ENCODE data around the gene CCNL2.
"Not testable (repeated sequence)": the region's sequence is repeated elsewhere in the genome, so short reads cannot be mapped to it uniquely, and the experiment has no call there.

Gene CCNL2

DNA sequence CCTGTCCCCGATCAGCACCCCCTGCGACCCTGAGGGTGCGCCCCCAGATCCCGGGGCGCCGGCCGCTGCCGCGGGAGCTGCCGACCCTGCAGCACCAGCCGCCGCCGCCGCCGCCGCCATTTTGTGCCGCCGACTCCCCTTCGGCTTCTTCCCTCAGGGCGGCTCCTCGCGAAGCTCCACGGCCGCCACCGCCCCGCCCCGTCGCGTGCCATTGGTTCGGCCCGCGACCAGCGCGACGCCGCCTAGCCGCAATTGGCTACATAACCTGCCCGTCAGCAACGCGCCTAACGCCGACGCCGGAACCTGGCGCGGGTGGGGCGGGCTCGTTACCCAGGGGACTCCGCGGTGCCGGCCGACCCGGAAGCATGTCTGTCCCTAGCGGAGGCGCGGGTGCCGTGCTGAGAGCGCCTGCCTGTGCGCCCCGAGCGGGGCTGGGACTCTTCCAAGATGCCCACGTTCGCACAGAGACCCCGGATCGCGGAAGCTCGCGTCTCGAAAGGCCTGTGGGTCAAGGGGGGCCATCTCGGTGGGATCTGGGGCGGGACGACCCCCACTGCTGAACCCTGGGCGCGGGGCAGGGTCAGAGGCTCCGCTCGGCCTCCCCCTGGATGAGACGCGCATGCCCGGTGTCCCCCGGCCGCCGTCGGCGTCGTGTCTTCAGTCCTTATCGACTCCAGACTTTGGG lies at the start of gene CCNL2:
Gene CCNL2 (minus strand): TSS at position 149 of the 685 bp plus-strand sequence. CDS start 29 bp downstream, at position 120.
- peak; percentile 100 for DNase-seq

DNA sequence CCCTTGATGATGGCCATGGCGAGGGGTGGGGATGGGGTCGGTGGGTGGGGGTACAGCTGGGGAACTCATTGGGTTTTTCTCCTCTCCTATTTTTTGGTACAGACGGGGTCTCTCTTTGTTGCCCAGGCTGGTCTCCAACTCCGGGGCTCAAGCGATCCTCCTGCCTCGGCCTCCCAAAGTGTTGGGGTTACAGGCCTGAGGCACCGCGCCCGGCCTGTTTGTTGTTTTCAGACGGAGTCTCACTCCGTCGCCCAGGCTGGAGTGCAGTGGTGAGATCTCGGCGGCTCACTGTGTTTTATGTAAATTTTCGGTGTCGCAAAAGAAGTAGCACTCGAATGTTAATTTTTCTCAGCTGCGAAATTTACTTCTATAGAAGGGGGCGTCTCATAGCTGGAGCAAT lies 47.5 kb upstream of the CCNL2 start:
- not testable (repeated sequence) for DNase-seq

DNA sequence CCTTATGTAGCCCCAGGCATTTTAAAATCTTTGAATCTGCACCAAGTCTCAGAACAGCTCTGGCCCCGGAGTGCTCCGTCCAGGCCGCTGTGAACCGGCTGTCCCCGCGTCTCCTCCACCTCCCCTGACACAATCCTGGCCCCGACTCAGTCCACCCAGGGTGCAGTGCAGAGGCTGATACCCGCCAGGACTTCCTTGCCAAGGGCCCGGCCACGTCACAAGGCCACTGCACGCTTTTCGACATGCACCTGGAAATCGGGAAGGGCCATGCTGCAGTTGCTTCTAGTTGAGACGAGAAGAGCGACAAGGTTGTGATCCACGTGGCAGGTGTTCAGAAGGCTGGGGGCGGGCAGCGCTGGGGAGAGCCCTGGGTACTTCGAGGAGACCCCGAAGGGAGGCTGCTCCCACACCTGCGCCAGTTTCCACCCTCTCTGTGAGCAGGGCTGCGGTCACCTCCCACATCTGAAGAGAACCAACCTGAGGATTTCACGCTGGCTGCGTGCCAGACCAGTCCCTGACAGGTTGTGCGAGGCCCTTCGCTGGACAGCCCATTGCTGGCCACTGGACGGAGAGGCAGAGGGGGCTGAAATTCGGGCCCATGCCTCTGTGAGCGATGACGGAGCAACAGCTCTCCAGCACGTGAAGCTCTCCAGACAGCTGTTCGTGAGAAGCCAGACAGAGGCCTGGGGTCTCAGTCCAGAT lies 43.1 kb upstream of the CCNL2 start:
- no peak for DNase-seq

DNA sequence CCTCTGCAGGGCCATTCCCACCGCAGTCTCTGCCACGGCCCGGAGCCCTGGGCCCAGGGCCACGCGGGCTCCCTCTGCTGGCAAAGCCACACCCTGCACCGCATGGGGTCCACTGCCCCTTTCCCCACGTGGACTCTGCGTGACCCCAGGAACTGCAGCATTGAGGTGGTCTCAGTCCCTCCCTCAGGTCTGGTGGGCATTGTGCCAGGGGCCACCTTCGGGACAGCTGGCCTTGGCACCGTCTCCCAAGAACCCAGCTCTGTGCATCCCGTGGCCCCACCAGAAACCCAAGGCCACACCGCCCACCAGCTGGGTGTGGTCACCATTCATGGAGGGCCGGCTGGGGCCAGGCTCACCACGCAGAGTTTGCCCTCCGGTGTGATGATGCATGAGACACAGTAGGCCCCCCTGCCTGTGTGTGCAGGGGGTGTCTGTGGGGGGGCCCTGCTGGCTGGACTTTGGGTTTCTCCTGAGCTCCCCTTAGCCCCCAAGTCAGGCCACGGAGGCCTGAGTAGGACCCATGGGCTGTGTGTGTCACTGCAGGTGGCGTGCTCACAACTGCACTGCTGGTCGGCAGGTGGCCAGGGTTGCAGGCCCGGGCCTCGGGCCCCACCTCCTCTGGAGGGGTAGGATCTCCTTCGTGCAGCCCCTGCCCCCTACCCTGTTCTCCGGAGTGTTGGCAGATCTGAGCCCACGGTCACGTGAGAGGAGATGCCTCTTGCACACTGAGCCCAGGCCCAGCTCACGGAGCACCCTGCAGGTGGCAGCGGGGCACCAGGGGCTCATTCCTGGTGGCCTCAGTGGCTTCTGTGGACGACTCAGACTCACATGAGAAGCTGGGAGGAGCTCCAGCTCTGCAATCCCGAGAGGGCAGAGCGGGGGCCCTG lies 42.1 kb upstream of the CCNL2 start:
- peak; percentile 79 for DNase-seq

DNA sequence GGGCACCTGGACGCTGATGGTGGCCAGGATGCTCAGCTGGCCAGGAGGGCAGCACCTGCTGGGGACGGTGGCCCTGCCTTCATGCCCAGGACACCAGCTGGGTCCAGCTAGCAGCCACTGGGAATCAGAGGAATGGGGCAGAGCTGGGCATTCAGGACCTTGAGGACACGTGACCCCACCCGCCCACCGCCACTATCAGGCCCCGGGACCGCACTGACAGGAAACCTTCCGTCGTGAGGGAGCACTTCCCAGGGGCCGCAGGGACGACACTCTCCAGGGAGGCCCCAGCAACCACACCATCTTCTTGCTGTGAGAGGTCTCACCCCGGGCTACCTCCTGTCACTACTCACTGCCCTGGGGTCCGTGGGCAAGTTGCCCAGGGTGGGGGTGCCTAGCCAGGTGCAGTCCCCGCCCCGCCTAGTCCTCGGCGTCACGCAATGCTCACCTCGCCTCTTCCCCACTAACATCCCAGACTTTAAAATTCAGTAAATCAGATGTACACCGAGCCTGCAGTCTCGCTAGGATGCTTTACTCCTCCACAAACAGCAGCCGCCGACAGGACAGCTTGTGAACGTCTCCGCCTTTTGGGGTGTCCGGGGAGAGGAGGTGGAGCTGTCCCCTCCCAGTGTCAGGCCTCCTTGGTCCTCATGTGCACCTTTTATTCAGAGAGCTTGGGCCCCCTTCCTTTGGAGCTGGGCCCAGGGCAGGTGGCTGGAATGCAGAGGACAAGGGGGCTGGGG lies 41.3 kb upstream of the CCNL2 start:
- no peak for DNase-seq

DNA sequence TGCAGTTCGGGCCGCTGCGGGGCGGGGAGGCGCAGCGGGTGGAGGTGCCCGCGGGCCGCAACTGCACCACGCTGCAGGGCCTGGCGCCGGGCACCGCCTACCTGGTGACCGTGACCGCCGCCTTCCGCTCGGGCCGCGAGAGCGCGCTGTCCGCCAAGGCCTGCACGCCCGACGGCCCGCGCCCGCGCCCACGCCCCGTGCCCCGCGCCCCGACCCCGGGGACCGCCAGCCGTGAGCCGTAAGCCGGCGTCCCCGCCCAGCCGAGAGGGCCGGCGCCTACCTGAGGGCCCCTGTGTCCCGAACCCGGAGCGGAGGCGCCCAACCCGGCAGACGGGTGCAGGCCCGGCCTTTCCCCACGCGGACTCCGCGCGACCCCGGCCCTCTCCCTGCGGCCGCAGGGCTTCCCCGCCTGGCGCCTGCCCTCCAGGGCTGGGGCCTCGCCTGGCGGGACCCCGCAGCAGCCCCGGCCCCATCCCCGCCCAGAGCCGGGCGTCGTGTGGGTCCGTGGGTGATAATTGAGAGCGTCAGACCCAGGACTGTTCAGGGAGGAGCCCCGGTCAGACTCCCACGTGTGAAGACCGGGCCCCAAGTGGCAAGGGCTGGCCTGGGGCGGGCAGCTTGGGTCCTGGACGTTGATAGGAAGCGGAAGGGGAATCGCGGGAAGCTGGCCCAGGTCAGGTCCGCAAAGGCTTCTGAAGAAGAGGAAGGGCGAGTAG lies 40.6 kb upstream of the CCNL2 start:
- no peak for DNase-seq

DNA sequence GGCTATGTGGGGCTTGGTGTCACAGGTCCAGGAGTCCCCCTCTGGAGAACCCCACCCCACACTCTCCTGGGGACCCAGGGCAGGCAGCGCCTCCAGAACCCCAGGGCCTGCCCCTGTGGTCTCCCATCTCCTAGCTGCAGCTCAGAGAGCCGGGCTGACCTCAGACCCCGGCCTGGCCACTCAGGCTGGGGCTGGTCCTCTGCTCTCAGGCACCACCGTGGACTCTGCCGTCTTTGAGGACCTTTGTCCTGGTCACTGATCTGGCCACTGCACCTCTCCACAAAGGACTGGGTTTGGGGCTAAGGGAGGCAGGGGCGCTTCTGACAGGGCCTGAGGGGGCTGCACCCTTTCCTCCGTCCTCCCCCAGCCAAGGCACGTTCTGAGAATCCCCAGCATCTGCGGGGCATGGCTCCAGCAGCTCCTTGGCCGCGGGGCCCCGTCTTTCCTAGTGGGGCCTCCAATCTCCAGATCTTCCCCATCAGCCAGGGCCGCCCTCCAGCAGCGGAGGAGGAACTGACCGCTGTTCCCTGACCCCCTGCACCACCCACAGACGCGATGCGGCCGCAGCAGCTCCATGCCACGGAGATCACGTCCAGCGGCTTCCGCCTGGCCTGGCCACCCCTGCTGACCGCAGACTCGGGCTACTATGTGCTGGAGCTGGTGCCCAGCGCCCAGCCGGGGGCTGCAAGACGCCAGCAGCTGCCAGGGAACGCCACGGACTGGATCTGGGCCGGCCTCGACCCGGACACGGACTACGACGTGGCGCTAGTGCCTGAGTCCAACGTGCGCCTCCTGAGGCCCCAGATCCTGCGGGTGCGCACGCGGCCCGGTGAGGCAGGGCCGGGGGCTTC lies 39.6 kb upstream of the CCNL2 start:
- DNase-seq: no peak

DNA sequence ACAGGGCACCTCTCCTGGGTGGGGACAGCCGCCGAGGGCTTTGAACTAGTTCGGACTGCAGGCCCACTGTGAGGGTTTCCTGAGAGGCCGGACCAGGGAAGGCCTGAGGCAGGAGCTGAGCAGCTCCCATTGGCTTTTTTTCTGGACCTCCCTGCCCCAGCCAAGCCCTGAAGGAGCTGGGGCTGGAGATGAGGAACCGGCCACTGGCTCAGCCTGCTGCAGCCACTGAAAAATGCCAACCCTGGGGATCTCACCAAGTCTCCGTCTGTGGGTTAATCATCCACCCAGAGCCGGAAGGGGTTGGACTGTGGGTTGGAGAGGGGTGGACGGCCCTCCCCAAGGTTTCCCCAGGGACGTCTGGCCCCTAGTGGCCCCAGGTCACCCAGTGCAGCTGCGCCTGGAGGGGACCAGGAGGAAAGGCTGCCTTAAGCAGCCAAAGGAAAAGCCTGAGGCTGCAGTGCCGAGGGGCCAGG lies 38.8 kb upstream of the CCNL2 start:
- DNase-seq: peak; percentile 58

DNA sequence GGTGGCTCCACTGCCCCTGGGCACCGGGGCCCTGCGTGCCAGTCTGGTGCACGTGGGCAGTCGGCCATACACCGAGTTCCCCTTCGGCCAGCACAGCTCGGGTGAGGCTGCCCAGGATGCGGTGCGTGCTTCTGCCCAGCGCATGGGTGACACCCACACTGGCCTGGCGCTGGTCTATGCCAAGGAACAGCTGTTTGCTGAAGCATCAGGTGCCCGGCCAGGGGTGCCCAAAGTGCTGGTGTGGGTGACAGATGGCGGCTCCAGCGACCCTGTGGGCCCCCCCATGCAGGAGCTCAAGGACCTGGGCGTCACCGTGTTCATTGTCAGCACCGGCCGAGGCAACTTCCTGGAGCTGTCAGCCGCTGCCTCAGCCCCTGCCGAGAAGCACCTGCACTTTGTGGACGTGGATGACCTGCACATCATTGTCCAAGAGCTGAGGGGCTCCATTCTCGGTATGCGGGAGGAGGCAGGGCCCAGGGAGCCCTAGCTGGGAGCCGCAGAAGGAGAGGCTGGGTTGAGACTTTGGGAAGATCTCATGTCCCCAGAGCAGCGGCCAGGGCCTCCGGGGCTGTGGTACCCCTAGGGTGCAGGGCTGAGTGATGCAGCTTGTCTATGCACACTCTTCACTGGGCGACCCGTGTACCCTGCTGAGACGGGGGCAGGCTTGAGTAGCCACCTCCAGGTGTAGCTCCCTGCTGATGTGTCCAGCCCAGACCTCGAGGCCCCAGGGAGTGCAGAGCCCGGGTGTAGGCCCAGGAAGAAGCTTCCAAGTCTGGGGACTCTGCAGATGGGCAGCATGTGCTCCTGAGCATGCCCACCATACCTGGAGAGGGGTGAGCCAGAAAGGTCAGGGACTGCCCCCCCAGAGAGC lies 38.1 kb upstream of the CCNL2 start:
- no peak for DNase-seq

DNA sequence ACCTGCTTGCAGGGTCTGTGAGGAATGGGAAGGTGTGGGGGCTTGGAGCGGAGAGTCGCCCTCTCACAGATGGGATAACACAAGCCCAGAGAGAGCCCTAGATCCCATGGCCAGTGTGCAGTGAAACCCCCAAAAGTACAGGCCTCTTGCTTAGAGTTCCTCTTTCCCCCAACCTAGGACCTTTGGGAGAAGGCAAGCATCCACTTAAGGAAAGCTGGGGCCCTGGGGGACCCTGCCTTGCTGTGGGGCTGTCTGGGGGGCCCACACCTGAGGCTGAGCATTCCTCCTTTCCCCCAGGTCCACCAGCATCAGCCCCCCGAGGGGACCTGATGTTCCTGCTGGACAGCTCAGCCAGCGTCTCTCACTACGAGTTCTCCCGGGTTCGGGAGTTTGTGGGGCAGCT lies 37.5 kb upstream of the CCNL2 start:
- no peak for DNase-seq

DNA sequence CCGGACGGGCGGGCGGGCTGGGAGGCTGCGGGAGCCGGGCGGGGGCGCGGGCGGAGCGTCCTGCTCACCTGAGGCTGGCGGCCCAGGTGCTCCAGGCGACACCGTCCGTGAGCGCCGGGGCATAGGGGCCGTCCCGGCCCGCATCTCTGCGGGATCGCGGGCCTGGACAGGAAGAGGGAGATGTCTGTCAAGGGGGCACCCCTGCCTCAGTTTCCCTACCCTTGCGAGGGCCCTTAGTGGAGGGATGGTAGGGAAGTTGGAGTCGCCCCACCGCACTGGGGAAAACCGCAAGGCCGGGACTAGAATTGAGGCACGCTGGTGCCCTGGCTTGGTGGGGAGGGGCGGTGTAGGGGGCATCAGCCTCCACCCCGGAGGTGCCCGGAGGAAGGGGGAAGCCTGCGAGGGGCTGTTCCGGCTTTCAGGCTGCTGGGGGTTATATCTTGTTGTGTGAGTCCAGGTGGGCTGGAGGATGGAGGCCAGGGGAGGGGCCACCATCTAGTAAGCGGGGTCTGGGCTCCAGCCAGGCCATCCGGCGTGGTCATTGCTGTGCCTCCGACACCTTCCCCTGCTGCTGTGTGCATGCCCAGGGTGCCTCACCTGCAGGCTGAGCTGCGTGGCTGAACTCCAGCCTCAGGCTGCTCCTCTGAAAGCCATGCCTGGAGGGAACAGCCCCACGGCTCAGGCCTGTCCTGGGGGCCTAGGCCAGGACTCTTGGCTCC lies 36.9 kb upstream of the CCNL2 start:
- DNase-seq: no peak

DNA sequence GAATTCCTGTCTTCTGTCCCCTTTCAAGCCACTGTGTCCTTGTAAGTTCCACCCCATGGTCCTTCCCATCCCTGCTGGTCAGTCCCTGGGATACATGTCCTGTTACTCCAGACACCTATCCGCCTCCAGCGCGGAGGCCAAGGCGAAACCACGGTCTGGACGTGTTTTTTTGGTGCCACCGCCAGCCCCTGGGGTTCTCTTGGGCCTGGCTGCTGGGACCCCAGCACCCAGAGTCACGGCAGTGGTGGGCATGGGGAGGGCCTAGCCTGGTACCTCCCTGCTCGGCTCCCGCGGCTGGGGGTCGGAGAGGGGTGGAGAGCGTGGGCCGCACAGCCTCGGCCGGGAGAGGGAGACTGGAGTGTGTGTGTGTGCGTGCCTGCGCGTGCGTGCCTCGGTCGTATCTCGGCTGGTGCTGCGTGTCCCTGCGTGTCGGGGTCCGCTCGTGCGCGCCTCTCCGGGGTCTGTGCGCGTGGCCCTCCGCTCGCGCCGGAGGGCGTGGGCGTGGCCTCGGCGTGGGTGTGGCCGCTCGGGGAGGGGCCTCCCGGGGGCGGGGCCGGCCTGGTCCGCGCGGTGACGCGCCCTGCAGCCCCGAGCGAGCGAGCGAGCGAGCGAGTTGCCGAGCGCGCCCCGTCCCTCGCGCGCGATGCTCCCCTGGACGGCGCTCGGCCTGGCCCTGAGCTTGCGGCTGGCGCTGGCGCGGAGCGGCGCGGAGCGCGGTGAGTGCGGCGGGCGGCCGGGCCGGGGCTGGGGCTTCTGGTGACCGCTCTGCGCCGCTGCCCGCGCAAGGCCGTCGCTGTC lies 36.2 kb upstream of the CCNL2 start, which contains the start of gene VWA1:
Gene VWA1 (plus strand): TSS at position 585 of the 798 bp plus-strand sequence. CDS start 59 bp downstream, at position 644.
- peak; percentile 64 for DNase-seq

DNA sequence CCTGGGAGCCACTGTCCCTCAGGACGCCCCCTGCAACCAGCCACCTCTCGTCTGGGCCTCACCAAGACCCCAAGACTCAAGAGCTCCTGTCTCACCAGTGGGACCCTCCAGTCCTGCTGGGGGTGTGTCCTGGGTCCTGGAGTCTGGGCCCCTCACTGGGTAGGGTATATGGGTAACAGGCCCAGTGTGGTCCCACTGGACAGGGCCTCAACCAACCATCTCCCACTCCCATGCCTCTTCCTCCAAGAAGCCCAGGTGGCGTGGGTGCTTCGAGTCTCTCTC lies 35.6 kb upstream of the CCNL2 start:
- DNase-seq: no peak

DNA sequence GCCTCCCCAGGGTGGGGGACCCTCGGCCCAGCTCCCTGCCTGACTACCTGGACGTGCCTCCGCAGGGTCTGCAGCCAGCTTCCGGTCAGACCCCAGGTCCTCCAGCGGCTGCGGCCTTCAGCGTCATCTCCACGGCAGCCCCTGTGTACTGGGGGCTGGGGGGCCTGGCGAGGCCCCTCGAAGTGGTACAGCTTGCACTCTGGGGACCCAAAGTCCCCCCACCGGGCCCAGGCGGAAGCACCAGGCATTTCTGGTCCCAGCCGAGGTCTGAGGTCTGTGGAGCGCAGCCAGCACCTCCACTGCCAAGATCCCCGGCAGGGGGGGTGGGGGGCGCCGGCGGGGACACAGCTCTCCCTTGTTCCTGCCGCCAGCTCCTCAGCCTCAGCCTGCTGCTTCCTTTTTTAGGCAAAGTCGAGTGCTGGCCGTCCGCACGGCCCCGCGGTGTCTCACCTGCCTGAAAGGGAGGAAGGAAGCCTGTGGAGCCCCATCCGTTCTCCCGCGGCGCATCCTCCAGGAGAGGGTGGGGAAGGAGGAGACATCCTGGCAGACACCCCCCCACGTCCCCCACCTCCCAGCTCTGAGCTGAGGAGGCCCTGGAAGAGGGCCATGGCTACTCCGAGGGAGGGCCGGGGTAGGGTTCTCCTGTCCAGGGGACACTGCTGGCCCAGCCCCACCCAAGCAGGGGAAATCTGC lies 35.1 kb upstream of the CCNL2 start:
- DNase-seq: no peak

DNA sequence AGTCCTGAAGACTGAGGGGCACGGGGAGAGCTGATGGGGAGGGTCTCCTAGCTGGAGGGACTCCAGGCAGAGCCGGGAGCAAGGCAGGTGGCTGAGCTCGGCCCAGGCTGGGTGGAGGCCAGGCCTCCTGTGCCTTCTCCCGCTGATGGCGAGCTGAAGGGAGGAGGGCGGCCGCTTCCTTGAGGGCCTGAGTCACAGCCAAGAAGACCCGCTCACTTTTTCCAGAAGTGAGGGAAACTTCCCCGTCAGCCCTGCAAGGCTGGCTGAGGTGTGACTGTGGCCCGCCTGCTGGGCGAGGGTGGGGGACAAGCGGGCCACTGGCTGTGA lies 34.6 kb upstream of the CCNL2 start:
- DNase-seq: no peak

DNA sequence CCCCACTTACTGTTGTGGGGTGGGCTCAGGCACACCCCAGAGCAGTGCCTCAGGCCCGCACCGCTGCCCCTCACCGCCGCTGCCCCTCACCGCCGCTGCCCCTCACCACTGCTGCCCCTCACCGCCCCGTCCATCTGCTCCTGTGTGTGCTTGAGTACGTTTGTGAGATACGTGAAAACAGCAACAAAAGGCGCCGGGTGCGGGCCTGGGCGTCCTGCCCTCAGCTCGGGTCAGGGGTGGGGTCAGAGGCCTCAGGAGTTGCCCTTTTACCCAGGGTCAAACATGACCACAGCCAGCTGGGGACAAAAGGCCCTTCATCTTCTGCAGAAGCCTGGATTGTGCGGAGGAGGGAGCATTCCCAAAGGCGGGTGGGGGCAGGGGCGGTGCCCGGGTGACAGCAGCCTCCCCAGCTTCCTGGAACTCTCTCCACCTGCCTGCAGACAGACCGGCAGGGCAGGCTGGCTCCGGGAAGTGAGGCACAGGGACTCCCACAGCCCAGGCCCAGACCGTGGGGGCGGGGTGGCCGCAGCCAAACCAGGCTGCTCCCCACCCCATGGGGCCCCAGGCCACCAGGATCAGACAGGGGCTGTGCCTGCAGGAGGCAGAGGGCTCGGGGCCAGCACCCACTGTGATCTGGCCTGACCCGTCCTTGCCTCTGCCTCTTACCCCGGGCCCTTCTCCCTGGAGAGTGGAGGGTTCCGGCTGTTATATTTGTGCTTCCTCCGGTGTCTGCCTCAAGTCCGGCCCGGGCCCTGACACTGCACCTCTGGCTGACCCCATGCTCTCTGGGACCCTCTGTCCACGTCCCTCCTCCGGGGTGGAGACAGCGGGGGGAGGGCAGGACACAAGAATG lies 34.0 kb upstream of the CCNL2 start:
- no peak for DNase-seq
